Lung (tissue), 12 donors: ENCODE data around the gene NKX3-2. TPM values are rescaled to one million over a fixed set of nuclear protein-coding genes. Genes with fewer than 3 reads are reported as not detected.

ENCODE experiments used
- ATAC-seq: fragments of 200-7000 bp; cut with Tn5 transposase; one replicate; pipeline ENCODE4 v1.9.1; 2020; ENCODE audit warnings: moderate number of reproducible peaks; ENCODE audit not compliant: insufficient read depth, low FRiP score
- DNase-seq, 3 donors: peaks; one replicate each; pipeline ENCODE4 v3.0.0-alpha.2; 2013 to 2017
- H3K27ac ChIP-seq, 2 donors: one replicate each; pipeline ENCODE4 v1.5.1; 2013; ENCODE audit warnings: mild to moderate bottlenecking in 2 of 2, moderate library complexity in 2 of 2, control low read depth in 1 of 2, inconsistent platforms in 1 of 2, low read depth in 1 of 2, low read length in 1 of 2
- H3K27me3 ChIP-seq, 3 donors: one replicate each; pipeline ENCODE4 v1.5.1; 2013; ENCODE audit warnings: low read length in 2 of 3; ENCODE audit not compliant: control insufficient read depth in 3 of 3, insufficient read depth in 3 of 3
- H3K36me3 ChIP-seq, 4 donors: one replicate each; pipeline ENCODE4 v1.5.1; 2013; ENCODE audit warnings: low read length in 4 of 4, mild to moderate bottlenecking in 1 of 4, moderate library complexity in 1 of 4; ENCODE audit not compliant: control insufficient read depth in 4 of 4, insufficient read depth in 4 of 4
- H3K4me1 ChIP-seq, 5 donors: one replicate each; pipeline ENCODE4 v1.5.1; 2013; ENCODE audit warnings: low read length in 5 of 5, mild to moderate bottlenecking in 2 of 5, moderate library complexity in 1 of 5; ENCODE audit not compliant: control insufficient read depth in 5 of 5, insufficient read depth in 5 of 5
- H3K4me3 ChIP-seq: one replicate; pipeline ENCODE4 v1.5.1; 2013; ENCODE audit warnings: mild to moderate bottlenecking, control low read depth, moderate library complexity
- H3K9ac ChIP-seq, 2 donors: one replicate each; pipeline ENCODE4 v1.5.1; 2013; ENCODE audit warnings: low read length in 2 of 2, control low read depth in 1 of 2; ENCODE audit not compliant: insufficient read depth in 1 of 2
- H3K9me3 ChIP-seq, 4 donors: one replicate each; pipeline ENCODE4 v1.5.1; 2013; ENCODE audit warnings: low read length in 3 of 4, mild to moderate bottlenecking in 1 of 4, moderate library complexity in 1 of 4; ENCODE audit not compliant: control insufficient read depth in 4 of 4, insufficient read depth in 3 of 4
- WGBS, 2 donors: extraction: QIAGEN DNeasy Blood & Tissue Kit; methylation state at CpG; one replicate each; pipeline ENCODE4 v1.1.7; 2013; 5-methylcytosine and 5-hydroxymethylcytosine counted together
- polyA plus RNA-seq, 2 donors: library from polyadenylated mRNA; stranded (reverse); fragments of 200-250 nt; gene quantifications; one replicate each; pipeline ENCODE4 v1.2.1, GENCODE V29; 2013
- total RNA-seq, 2 donors: library from RNA; depleted of rRNA in 1 of 2; stranded (reverse); fragments of >200 nt in 1 of 2; gene quantifications; one replicate each; pipeline ENCODE4 v1.2.1, GENCODE V29; 2014 to 2021
- TF ChIP-seq, protein P1 (sequence below): IDR thresholded peaks from 2 replicates; pipeline ENCODE4 v1.5.1; 2012; ENCODE audit warnings: mild to moderate bottlenecking; ENCODE audit errors: control extremely low read depth, extremely low read depth
- donor health status: control.
- donor health status: control.
- donor health status: Bipolar disorder and iron deficiency.
- donor health status: healthy.
- donor health status: DM: yes; HTN: yes; CAD: no.

Gene NKX3-2
- total and polyA plus RNA-seq, 4 donors: not detected

DNA sequence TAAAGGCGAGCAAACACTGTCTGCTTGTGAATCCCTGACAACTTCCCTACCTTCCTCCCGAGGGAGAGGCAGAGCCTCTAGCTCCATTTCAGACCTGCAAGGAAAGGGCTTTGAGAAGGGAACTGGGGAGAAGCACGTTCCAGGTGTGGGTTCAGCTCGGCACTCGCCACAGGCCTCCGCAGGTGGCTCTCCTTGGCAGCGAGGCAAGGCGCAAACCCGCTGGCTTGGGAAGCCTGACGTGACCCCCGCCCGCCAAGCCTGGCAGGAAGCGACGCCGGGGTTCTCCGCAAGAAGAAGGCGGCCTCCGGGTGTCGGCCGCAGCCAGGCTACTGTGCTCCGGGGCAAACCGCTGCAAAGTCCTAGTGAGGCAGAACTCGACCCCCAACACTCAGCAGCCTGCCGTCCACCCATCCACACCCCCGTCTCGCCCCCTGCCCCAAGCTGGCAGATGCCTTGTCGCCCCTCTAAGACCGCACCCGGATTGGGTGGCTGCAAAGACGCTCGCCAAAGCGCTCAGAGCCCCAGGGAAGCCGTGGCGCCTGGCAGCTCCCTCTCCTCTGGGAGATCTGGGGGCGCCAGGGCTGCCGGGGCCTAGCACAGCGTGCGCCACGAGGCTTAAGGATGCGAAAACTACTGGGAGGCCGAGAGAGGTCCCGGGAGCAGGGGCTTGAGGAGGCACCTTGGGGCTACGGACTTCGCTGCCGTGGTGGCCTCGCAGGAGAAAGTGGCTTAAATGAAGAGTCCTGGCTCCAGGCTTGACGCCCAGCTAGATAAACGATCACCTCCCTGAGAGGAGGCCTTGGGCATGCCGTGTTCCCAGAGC is 21.8 kb downstream of the NKX3-2 start:
- no peak overlapping the region for H3K4me3 ChIP-seq
- 2 to 3% methylated on average over 48 to 49 of the region's 49 CpGs for WGBS, 2 donors
- H3K9ac ChIP-seq: no peak overlapping the region
- TF ChIP-seq, protein P1, sequence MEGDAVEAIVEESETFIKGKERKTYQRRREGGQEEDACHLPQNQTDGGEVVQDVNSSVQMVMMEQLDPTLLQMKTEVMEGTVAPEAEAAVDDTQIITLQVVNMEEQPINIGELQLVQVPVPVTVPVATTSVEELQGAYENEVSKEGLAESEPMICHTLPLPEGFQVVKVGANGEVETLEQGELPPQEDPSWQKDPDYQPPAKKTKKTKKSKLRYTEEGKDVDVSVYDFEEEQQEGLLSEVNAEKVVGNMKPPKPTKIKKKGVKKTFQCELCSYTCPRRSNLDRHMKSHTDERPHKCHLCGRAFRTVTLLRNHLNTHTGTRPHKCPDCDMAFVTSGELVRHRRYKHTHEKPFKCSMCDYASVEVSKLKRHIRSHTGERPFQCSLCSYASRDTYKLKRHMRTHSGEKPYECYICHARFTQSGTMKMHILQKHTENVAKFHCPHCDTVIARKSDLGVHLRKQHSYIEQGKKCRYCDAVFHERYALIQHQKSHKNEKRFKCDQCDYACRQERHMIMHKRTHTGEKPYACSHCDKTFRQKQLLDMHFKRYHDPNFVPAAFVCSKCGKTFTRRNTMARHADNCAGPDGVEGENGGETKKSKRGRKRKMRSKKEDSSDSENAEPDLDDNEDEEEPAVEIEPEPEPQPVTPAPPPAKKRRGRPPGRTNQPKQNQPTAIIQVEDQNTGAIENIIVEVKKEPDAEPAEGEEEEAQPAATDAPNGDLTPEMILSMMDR: no peak
- peaks cover 15 to 99% (median 79%) of the 10 kb centered on the region in 3 donors for H3K27me3 ChIP-seq
- H3K27ac ChIP-seq: no peak overlapping the region
- DNase-seq: no peak
- peaks cover 0 to 18% (median 7%) of the 10 kb centered on the region in 4 donors for H3K9me3 ChIP-seq
- no peaks in the 10 kb centered on the region for H3K36me3 ChIP-seq
- H3K4me1 ChIP-seq: peaks cover 0 to 9% (median 0%) of the 10 kb centered on the region in 5 donors
- ATAC-seq: no peak

DNA sequence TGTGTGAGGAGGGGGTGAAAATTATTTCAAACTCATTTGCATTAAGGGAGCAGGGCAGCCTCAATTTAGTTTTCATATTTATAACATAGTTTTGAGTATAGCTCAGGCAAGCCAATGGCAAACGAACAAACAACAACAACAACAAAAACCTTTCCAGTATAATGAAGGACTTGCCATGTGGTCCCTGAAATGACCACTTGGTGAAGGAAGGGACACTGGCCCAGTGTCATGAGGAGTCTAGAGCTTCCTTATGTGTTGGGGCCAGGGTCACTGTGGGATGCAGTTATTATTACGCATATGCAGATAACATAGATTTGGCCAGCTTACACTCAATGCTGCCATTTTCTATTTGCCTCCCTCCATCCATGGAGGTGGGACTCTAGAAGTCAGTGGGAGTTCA is 23.3 kb downstream of the NKX3-2 start:
- H3K27ac ChIP-seq: no peak overlapping the region
- H3K4me1 ChIP-seq: peaks cover 0 to 9% (median 0%) of the 10 kb centered on the region in 5 donors
- no peak overlapping the region for H3K4me3 ChIP-seq
- H3K36me3 ChIP-seq: no peaks in the 10 kb centered on the region
- H3K27me3 ChIP-seq: peaks cover 15 to 98% (median 69%) of the 10 kb centered on the region in 3 donors
- no peak for ATAC-seq
- H3K9me3 ChIP-seq: peaks cover 0 to 16% (median 7%) of the 10 kb centered on the region in 4 donors
- no peak for DNase-seq
- TF ChIP-seq, protein P1: no peak
- 45 to 49% methylated on average over 2 of the region's 2 CpGs for WGBS, 2 donors
- no peak overlapping the region for H3K9ac ChIP-seq

DNA sequence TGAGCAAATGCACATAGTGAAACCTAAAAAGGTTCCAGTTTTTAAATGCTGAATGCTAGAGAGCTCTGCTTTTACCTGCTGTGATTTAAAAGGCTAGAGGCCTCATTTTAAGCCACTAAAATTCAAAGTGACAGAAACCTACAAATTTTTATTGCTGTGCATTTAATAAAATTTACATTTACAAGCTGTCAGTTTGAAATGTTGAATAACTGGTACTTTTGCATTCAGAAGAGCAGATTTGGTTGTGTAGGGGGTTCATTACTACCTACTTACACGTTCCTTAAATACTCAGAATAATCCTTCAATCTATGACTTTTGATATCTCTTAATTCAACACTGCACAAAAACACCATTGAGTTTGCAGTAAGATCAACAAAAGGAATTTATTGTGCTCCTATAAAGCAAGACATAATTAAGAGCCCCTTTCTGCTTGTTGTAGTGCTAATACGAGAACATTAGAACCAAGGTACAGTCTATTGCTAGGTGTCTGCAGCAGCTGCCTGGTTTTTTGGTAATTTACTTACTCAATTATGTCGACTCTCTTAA is 27.9 kb downstream of the NKX3-2 start:
- Histone ChIP-seq H3K9me3 (no peaks in the 10 kb centered on the region), H3K36me3 (no peaks in the 10 kb centered on the region), H3K27me3 (peaks cover 6 to 83% (median 45%) of the 10 kb centered on the region in 3 donors), H3K4me1 (no peaks in the 10 kb centered on the region), H3K4me3 (no peak overlapping the region), H3K9ac (no peak overlapping the region), H3K27ac (no peak overlapping the region)
- TF ChIP-seq, protein P1: no peak
- ATAC-seq (no peak), DNase-seq (no peak)
- WGBS, 2 donors: 75 to 77% methylated on average over 3 of the region's 3 CpGs
